HCT116 (cell line): ENCODE data around the gene PLCXD1. TPM values are rescaled to one million over a fixed set of nuclear protein-coding genes. Genes with fewer than 3 reads are reported as not detected.

ENCODE experiments used
- ATAC-seq: fragments of 200-7000 bp; cut with Tn5 transposase; 2 replicates; pipeline ENCODE4 v1.9.1; 2020; ENCODE audit warnings: mild to moderate bottlenecking, moderate library complexity
- BruUV-seq: library from RNA; stranded (reverse); fragments of 400-500 nt; replicated peaks from 2 replicates; lab custom pipeline; 2021; lab: Mats Ljungman, UMichigan
- CTCF ChIA-PET: fragments of 300-600 bp; sonication (Branson Sonifier 250); formaldehyde crosslinking; loops from one replicate; lab custom pipeline; 2021; ENCODE audit warnings: antibody characterized with exemption; lab: Charles Lee
- POLR2A ChIA-PET: fragments of 300-600, 350-600 bp; sonication (Branson Sonifier 250); formaldehyde crosslinking; loops from one replicate; lab custom pipeline; 2021; ENCODE audit warnings: antibody characterized with exemption; lab: Charles Lee
- RAD21 ChIA-PET, 2 experiments: fragments of 300-600 bp; sonication (Branson Sonifier 250); formaldehyde crosslinking; loops; one replicate each; lab custom pipeline; 2023; ENCODE audit warnings: low total read pairs in 2 of 2; ENCODE audit not compliant: uncharacterized antibody in 2 of 2, unreplicated experiment in 2 of 2, low non-redundant PET in 1 of 2; lab: Charles Lee
- DNase-seq: peaks from one replicate; pipeline ENCODE4 v3.0.0-alpha.2; 2010; ENCODE audit warnings: low read depth, low spot score
- H2AFZ ChIP-seq: fragments of 200-600 bp; shearing (Covaris generic), sonication (generic); 2 replicates; pipeline ENCODE4 v1.6.1; 2017; ENCODE audit warnings: low read depth, mixed run types, mixed read lengths, antibody characterized with exemption, low read length; ENCODE audit not compliant: poor library complexity, severe bottlenecking
- H3K27ac ChIP-seq: 2 replicates; pipeline ENCODE4 v1.5.1; 2012; ENCODE audit warnings: low read depth, low read length
- H3K27me3 ChIP-seq: fragments of 200-600 bp; sonication (generic); 2 replicates; pipeline ENCODE4 v1.6.1; 2016; ENCODE audit warnings: mixed run types, low read length, mixed read lengths; ENCODE audit not compliant: insufficient read depth
- H3K36me3 ChIP-seq, 2 experiments: fragments of 200-500 bp in 1 of 2; fragments of 200-600 bp in 1 of 2; sonication (Bioruptor generic) in 1 of 2; sonication (generic) in 1 of 2; 2 replicates each; pipeline versions ENCODE4 v1.5.1 to v1.6.1; 2014 to 2016; ENCODE audit warnings: low read length in 2 of 2, inconsistent platforms in 1 of 2, mixed read lengths in 1 of 2, mixed run types in 1 of 2; ENCODE audit not compliant: insufficient read depth in 2 of 2, control insufficient read depth in 1 of 2
- H3K4me1 ChIP-seq, 2 experiments: fragments of 200-600 bp in 1 of 2; sonication (generic) in 1 of 2; 2 replicates each; pipeline versions ENCODE4 v1.5.1 to v1.6.1; 2012 to 2017; ENCODE audit warnings: low read length in 2 of 2, inconsistent platforms in 1 of 2, mild to moderate bottlenecking in 1 of 2, mixed read lengths in 1 of 2, mixed run types in 1 of 2, moderate library complexity in 1 of 2; ENCODE audit not compliant: insufficient read depth in 2 of 2, control insufficient read depth in 1 of 2
- H3K4me2 ChIP-seq: fragments of 200-600 bp; sonication (generic); 2 replicates; pipeline ENCODE4 v1.6.1; 2017; ENCODE audit warnings: mixed run types, low read length, mixed read lengths
- H3K4me3 ChIP-seq, 2 experiments: fragments of 200-600 bp in 1 of 2; sonication (generic) in 1 of 2; replicated peaks in 1 of 2; 2 replicates each; pipeline ENCODE4 v1.5.1; 2011 to 2016; ENCODE audit warnings: low read length in 2 of 2, control low read depth in 1 of 2, low read depth in 1 of 2, mild to moderate bottlenecking in 1 of 2, mixed read lengths in 1 of 2, mixed run types in 1 of 2
- H3K79me2 ChIP-seq: fragments of 200-600 bp; sonication (generic); 2 replicates; pipeline ENCODE4 v1.6.1; 2017; ENCODE audit warnings: mild to moderate bottlenecking, mixed run types, low read length, moderate library complexity, mixed read lengths; ENCODE audit not compliant: insufficient read depth
- H3K9ac ChIP-seq: fragments of 200-600 bp; sonication (generic); 2 replicates; pipeline ENCODE4 v1.6.1; 2016; ENCODE audit warnings: low read length, mixed read lengths
- H3K9me2 ChIP-seq: fragments of 200-600 bp; sonication (generic), shearing (Covaris generic); 2 replicates; pipeline ENCODE4 v1.6.1; 2017; ENCODE audit warnings: mixed run types, mild to moderate bottlenecking, moderate library complexity; ENCODE audit not compliant: insufficient read depth
- H3K9me3 ChIP-seq, 2 experiments: fragments of 200-500 bp in 1 of 2; fragments of 200-600 bp in 1 of 2; sonication (Bioruptor generic) in 1 of 2; sonication (generic) in 1 of 2; 2 replicates each; pipeline ENCODE4 v1.6.1; 2014 to 2017; ENCODE audit warnings: low read length in 2 of 2, mixed read lengths in 2 of 2, inconsistent platforms in 1 of 2, low read depth in 1 of 2, mild to moderate bottlenecking in 1 of 2, mixed run types in 1 of 2, moderate library complexity in 1 of 2; ENCODE audit not compliant: control insufficient read depth in 1 of 2, insufficient read depth in 1 of 2
- H4K20me1 ChIP-seq: fragments of 200-600 bp; sonication (generic), shearing (Covaris generic); 2 replicates; pipeline ENCODE4 v1.6.1; 2017; ENCODE audit warnings: mixed run types, mild to moderate bottlenecking, moderate library complexity; ENCODE audit not compliant: insufficient read depth
- CBX3 ChIP-seq: IDR thresholded peaks from 2 replicates; pipeline ENCODE4 v1.6.1; 2012; ENCODE audit warnings: low read depth
- CEBPB ChIP-seq: IDR thresholded peaks from 2 replicates; pipeline ENCODE4 v1.6.1; 2012; ENCODE audit warnings: low read depth
- EGR1 ChIP-seq: IDR thresholded peaks from 2 replicates; pipeline ENCODE4 v1.6.1; 2012; ENCODE audit warnings: low read depth
- ELF1 ChIP-seq: IDR thresholded peaks from 2 replicates; pipeline ENCODE4 v1.6.1; 2012; ENCODE audit warnings: low read depth, borderline replicate concordance
- EZH2phosphoT487 ChIP-seq: fragments of 200-600 bp; IDR thresholded peaks from 2 replicates; pipeline ENCODE4 v1.6.1; 2018; ENCODE audit warnings: antibody characterized with exemption, borderline replicate concordance
- FOSL1 ChIP-seq: IDR thresholded peaks from 2 replicates; pipeline ENCODE4 v1.6.1; 2012; ENCODE audit warnings: low read depth
- JUND ChIP-seq: IDR thresholded peaks from 2 replicates; pipeline ENCODE4 v1.6.1; 2012
- POLR2AphosphoS5 ChIP-seq: IDR thresholded peaks from 2 replicates; pipeline ENCODE4 v1.6.1; 2011; ENCODE audit warnings: mild to moderate bottlenecking, low read depth, low read length, moderate library complexity
- RAD21 ChIP-seq: IDR thresholded peaks from 2 replicates; pipeline ENCODE4 v1.6.1; 2012; ENCODE audit warnings: low read depth, mild to moderate bottlenecking
- SIN3A ChIP-seq: IDR thresholded peaks from 2 replicates; pipeline ENCODE4 v1.6.1; 2012; ENCODE audit warnings: low read depth
- SP1 ChIP-seq: IDR thresholded peaks from 2 replicates; pipeline ENCODE4 v1.6.1; 2012; ENCODE audit warnings: low read depth
- YY1 ChIP-seq: IDR thresholded peaks from 2 replicates; pipeline ENCODE4 v1.6.1; 2011; ENCODE audit warnings: low read length, low read depth, moderate library complexity, mild to moderate bottlenecking; ENCODE audit not compliant: insufficient replicate concordance; ENCODE audit errors: extremely low read depth
- intact Hi-C: fragments of 100-400 bp; cut with micrococcal nuclease; formaldehyde crosslinking; loops from 2 replicates; pipeline ENCODE4 v1.10.0; 2022
- total RNA-seq: library from RNA; stranded (reverse); gene quantifications from one replicate; pipeline ENCODE4 v1.2.1, GENCODE V29; 2021; ENCODE audit not compliant: unreplicated experiment
- TF ChIP-seq, protein P1 (sequence below), 3 experiments: fragments of 200-600 bp in 1 of 3; sonication (generic) in 1 of 3; IDR thresholded peaks in 2 of 3; conservative IDR thresholded peaks in 1 of 3; 2 replicates each; pipeline ENCODE4 v1.5.1; 2012 to 2017; ENCODE audit warnings: low read depth in 2 of 3, low read length in 2 of 3, antibody characterized with exemption in 1 of 3, borderline replicate concordance in 1 of 3, control low read depth in 1 of 3, mild to moderate bottlenecking in 1 of 3, mixed read lengths in 1 of 3, mixed run types in 1 of 3, moderate library complexity in 1 of 3; ENCODE audit not compliant: insufficient read depth in 1 of 3
- TF ChIP-seq, protein P2 (sequence below): IDR thresholded peaks from 2 replicates; pipeline ENCODE4 v1.6.1; 2011; ENCODE audit warnings: mild to moderate bottlenecking, low read length, moderate library complexity; ENCODE audit not compliant: insufficient replicate concordance; ENCODE audit errors: extremely low read depth
- TF ChIP-seq, protein P3 (sequence below): IDR thresholded peaks from 2 replicates; pipeline ENCODE4 v1.6.1; 2012; ENCODE audit warnings: low read depth

The PLCXD1 gene
- total RNA-seq, 1 experiment from 2014 or later = 26.3 TPM

DNA sequence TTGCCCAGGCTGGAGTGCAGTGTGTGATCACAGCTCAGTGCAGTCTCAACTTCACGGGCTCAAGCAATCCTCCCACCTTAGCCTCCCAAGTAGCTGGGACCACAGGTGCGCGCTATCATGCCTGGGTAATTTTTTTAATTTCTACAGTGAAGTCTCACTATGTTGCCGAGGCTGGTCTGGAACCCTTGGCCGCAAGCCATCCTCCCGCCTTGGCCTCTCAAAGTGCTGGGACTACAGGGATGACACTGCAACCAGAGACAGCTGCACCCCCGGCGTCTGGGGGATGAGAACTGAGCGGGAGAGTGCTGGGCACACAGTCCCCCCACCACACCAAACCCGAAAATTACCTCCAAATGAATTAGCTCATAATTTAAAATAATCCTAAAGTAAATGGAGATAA is 70.6 kb downstream of the PLCXD1 start:
- H3K36me3 ChIP-seq = no peaks in the 10 kb centered on the region
- TF ChIP-seq, protein P1, sequence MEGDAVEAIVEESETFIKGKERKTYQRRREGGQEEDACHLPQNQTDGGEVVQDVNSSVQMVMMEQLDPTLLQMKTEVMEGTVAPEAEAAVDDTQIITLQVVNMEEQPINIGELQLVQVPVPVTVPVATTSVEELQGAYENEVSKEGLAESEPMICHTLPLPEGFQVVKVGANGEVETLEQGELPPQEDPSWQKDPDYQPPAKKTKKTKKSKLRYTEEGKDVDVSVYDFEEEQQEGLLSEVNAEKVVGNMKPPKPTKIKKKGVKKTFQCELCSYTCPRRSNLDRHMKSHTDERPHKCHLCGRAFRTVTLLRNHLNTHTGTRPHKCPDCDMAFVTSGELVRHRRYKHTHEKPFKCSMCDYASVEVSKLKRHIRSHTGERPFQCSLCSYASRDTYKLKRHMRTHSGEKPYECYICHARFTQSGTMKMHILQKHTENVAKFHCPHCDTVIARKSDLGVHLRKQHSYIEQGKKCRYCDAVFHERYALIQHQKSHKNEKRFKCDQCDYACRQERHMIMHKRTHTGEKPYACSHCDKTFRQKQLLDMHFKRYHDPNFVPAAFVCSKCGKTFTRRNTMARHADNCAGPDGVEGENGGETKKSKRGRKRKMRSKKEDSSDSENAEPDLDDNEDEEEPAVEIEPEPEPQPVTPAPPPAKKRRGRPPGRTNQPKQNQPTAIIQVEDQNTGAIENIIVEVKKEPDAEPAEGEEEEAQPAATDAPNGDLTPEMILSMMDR (IDR thresholded peaks at IDR 0.05 in 2 of 3, conservative IDR thresholded peaks at IDR 0.05 in 1 of 3; ENCODE audit: borderline replicate concordance in 1 of 3, insufficient read depth in 1 of 3, low read depth in 2 of 3, low read length in 2 of 3) = no peak
- TF ChIP-seq CBX3 (no peak), RAD21 (no peak), CEBPB (no peak), FOSL1 (no peak), EZH2phosphoT487 (no peak), ELF1 (no peak), EGR1 (no peak), SIN3A (no peak), SP1 (no peak), JUND (no peak), YY1 (no peak), POLR2AphosphoS5 (no peak)
- TF ChIP-seq, protein P2, sequence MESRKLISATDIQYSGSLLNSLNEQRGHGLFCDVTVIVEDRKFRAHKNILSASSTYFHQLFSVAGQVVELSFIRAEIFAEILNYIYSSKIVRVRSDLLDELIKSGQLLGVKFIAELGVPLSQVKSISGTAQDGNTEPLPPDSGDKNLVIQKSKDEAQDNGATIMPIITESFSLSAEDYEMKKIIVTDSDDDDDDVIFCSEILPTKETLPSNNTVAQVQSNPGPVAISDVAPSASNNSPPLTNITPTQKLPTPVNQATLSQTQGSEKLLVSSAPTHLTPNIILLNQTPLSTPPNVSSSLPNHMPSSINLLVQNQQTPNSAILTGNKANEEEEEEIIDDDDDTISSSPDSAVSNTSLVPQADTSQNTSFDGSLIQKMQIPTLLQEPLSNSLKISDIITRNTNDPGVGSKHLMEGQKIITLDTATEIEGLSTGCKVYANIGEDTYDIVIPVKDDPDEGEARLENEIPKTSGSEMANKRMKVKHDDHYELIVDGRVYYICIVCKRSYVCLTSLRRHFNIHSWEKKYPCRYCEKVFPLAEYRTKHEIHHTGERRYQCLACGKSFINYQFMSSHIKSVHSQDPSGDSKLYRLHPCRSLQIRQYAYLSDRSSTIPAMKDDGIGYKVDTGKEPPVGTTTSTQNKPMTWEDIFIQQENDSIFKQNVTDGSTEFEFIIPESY = no peak
- TF ChIP-seq, protein P3, sequence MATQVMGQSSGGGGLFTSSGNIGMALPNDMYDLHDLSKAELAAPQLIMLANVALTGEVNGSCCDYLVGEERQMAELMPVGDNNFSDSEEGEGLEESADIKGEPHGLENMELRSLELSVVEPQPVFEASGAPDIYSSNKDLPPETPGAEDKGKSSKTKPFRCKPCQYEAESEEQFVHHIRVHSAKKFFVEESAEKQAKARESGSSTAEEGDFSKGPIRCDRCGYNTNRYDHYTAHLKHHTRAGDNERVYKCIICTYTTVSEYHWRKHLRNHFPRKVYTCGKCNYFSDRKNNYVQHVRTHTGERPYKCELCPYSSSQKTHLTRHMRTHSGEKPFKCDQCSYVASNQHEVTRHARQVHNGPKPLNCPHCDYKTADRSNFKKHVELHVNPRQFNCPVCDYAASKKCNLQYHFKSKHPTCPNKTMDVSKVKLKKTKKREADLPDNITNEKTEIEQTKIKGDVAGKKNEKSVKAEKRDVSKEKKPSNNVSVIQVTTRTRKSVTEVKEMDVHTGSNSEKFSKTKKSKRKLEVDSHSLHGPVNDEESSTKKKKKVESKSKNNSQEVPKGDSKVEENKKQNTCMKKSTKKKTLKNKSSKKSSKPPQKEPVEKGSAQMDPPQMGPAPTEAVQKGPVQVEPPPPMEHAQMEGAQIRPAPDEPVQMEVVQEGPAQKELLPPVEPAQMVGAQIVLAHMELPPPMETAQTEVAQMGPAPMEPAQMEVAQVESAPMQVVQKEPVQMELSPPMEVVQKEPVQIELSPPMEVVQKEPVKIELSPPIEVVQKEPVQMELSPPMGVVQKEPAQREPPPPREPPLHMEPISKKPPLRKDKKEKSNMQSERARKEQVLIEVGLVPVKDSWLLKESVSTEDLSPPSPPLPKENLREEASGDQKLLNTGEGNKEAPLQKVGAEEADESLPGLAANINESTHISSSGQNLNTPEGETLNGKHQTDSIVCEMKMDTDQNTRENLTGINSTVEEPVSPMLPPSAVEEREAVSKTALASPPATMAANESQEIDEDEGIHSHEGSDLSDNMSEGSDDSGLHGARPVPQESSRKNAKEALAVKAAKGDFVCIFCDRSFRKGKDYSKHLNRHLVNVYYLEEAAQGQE = no peak
- no peak for DNase-seq
- ChIA-PET POLR2A (no interaction called here), RAD21 (no interaction called here), CTCF (no interaction called here)
- H3K9me3 ChIP-seq = no peaks in the 10 kb centered on the region
- no peaks in the 10 kb centered on the region for H3K79me2 ChIP-seq
- no peak overlapping the region for H3K4me2 ChIP-seq
- H3K4me3 ChIP-seq = no peak overlapping the region
- no peak overlapping the region for H3K27ac ChIP-seq
- BruUV-seq = no TSS peak
- H2AFZ ChIP-seq = no peak overlapping the region
- no peak for ATAC-seq
- H3K27me3 ChIP-seq = no peaks in the 10 kb centered on the region
- H4K20me1 ChIP-seq = no peaks in the 10 kb centered on the region
- no peak overlapping the region for H3K9ac ChIP-seq
- intact Hi-C loops = no loop called here
- H3K9me2 ChIP-seq = no peaks in the 10 kb centered on the region
- H3K4me1 ChIP-seq = no peaks in the 10 kb centered on the region
